Endothelial cell of hepatic sinusoid (primary cell): ENCODE data around the gene LGALS3BP.
"Not testable (repeated sequence)": the region's sequence is repeated elsewhere in the genome, so short reads cannot be mapped to it uniquely, and the experiment has no call there.

Source experiments
- in situ Hi-C: cut with HindIII; loops from 2 replicates; pipeline ENCODE4 v1.10.0; 2017; ENCODE audit warnings: low sequenced_read_pairs

LGALS3BP gene

GRCh38 chr17:78946131-78946530 lies 33.6 kb downstream of the LGALS3BP start:
- in situ Hi-C loops: no loop called here

GRCh38 chr17:78945455-78945854 lies 34.3 kb downstream of the LGALS3BP start:
- in situ Hi-C loops: not testable (repeated sequence)

GRCh38 chr17:78944956-78945355 lies 34.8 kb downstream of the LGALS3BP start:
- in situ Hi-C loops: loop anchor here (5.0 kb wide), 1 partner anchor 108 kb away; no protein-coding TSS in a partner anchor

- in situ Hi-C loops: loop anchor here (5.0 kb wide), 1 partner anchor 107 kb away; no protein-coding TSS in a partner anchor
These were observed 35.7 kb downstream of the LGALS3BP start for GRCh38 chr17:78944026-78944425.

GRCh38 chr17:78940708-78941107 lies 39.0 kb downstream of the LGALS3BP start:
- in situ Hi-C loops: loop anchor here (5.0 kb wide), 1 partner anchor 103 kb away; no protein-coding TSS in a partner anchor

- in situ Hi-C loops: loop anchor here (5.0 kb wide), 1 partner anchor 103 kb away; no protein-coding TSS in a partner anchor
These were observed 39.5 kb downstream of the LGALS3BP start for GRCh38 chr17:78940258-78940657.

GRCh38 chr17:78939615-78940014 lies 40.1 kb downstream of the LGALS3BP start:
- in situ Hi-C loops: loop anchor here (5.0 kb wide), 1 partner anchor 102 kb away; no protein-coding TSS in a partner anchor

- in situ Hi-C loops: no loop called here
These were observed 42.2 kb downstream of the LGALS3BP start for GRCh38 chr17:78937561-78937960.

GRCh38 chr17:78935419-78936323 lies 44.1 kb downstream of the LGALS3BP start:
- in situ Hi-C loops: no loop called here

GRCh38 chr17:78934681-78935418 lies 44.9 kb downstream of the LGALS3BP start:
- in situ Hi-C loops: no loop called here

GRCh38 chr17:78933959-78934568 lies 45.7 kb downstream of the LGALS3BP start:
- in situ Hi-C loops: no loop called here

- in situ Hi-C loops: no loop called here
These were observed 46.4 kb downstream of the LGALS3BP start for GRCh38 chr17:78933025-78933958.

GRCh38 chr17:78929908-78930775 lies 49.6 kb downstream of the LGALS3BP start:
- in situ Hi-C loops: no loop called here

GRCh38 chr17:78925662-78926555 lies 53.8 kb downstream of the LGALS3BP start:
- in situ Hi-C loops: no loop called here

- in situ Hi-C loops: no loop called here
These were observed 54.5 kb downstream of the LGALS3BP start, which contains the start of gene TIMP2 for GRCh38 chr17:78925234-78925633. Gene TIMP2 (minus strand): TSS chr17:78925387. CDS start chr17:78925088, 299 bp downstream.

- in situ Hi-C loops: no loop called here
These were observed 55.1 kb downstream of the LGALS3BP start for GRCh38 chr17:78924481-78925151.

- in situ Hi-C loops: no loop called here
These were observed 55.9 kb downstream of the LGALS3BP start for GRCh38 chr17:78923660-78924453.
